ENCODE measurements around the gene NUDT5.

NUDT5 gene

DNA sequence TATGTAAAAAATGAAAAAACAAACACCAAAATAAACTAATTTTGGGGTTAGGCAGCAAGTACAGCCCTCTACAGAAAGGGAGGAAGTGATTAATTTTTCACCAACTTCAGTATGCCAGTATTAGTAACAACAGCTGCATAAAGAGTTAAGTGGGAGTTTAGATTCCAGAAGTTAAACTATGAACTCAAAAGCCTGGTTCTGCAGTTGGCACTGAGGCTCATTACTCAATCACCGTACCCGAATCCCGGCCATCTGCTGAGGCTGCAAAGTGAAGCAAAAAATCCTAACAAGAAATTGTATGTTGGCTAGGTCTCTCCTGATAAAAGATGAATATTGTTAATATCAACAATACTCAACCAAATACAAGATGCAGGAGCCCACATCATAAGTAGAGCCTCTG lies 4.0 kb downstream of the NUDT5 start:
- H3K4me2 ChIP-seq (ENCODE audit: low read depth, low read length, poor library complexity, severe bottlenecking), result no peak overlapping the region

DNA sequence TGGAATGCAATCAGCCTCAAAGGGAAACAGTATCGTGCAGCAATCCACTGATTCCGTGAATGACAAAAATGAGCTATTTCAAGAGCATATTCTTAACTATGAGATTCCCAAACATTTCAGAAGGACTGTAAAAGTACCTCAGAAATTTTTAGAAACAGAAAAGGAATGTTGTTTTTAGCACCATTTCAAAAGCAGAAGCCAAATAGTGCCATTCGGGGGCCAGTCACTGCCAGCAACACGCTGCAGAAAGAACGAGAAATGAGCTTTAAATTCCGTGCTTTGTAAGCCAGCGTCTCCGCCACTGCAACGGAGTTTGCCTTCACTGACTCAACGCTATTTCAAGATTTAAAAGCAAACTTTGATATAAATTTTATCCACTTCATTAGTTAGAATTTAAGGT lies 6.3 kb downstream of the NUDT5 start:
- Histone ChIP-seq H3F3A (ENCODE audit: low read depth) (no peaks in the 10 kb centered on the region), H3K79me2 (ENCODE audit: insufficient read depth, low read length) (peaks cover 56% of the 10 kb centered on the region), H3K4me3 (ENCODE audit: low read length, poor library complexity, severe bottlenecking) (no peak overlapping the region), H4K20me1 (ENCODE audit: insufficient read depth, low read length, poor library complexity, severe bottlenecking) (peaks cover 1% of the 10 kb centered on the region), H3K27me3 (ENCODE audit: insufficient read depth, low read length, poor library complexity, severe bottlenecking) (no peaks in the 10 kb centered on the region), H3K9me2 (replicated peaks; ENCODE audit: low read depth, low read length) (no peaks in the 10 kb centered on the region), H3K4me2 (ENCODE audit: low read depth, low read length, poor library complexity, severe bottlenecking) (no peak overlapping the region), H3K4me1 (ENCODE audit: insufficient read depth, low read length, poor library complexity, severe bottlenecking) (peaks cover 22% of the 10 kb centered on the region), H2AFZ (ENCODE audit: low read length) (no peak overlapping the region), H3K9me3 (ENCODE audit: insufficient read depth, low read depth, low read length) (no peaks in the 10 kb centered on the region), H3K9ac (ENCODE audit: low read depth, low read length, poor library complexity, severe bottlenecking) (no peak overlapping the region), H3K36me3 (ENCODE audit: insufficient read depth, low read length) (peaks cover 15% of the 10 kb centered on the region; the same call in 1 of the 2 replicates)
- no peak for TF ChIP-seq EZH2phosphoT487 (IDR thresholded peaks at IDR 0.05; ENCODE audit: borderline replicate concordance)
- TF ChIP-seq, protein P1, sequence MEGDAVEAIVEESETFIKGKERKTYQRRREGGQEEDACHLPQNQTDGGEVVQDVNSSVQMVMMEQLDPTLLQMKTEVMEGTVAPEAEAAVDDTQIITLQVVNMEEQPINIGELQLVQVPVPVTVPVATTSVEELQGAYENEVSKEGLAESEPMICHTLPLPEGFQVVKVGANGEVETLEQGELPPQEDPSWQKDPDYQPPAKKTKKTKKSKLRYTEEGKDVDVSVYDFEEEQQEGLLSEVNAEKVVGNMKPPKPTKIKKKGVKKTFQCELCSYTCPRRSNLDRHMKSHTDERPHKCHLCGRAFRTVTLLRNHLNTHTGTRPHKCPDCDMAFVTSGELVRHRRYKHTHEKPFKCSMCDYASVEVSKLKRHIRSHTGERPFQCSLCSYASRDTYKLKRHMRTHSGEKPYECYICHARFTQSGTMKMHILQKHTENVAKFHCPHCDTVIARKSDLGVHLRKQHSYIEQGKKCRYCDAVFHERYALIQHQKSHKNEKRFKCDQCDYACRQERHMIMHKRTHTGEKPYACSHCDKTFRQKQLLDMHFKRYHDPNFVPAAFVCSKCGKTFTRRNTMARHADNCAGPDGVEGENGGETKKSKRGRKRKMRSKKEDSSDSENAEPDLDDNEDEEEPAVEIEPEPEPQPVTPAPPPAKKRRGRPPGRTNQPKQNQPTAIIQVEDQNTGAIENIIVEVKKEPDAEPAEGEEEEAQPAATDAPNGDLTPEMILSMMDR (conservative IDR thresholded peaks at IDR 0.05; ENCODE audit: low read length), result no peak

More for the DNA sequence above, 4.0 kb downstream of the NUDT5 start:
- H3K9me2 ChIP-seq (replicated peaks; ENCODE audit: low read depth, low read length), result no peaks in the 10 kb centered on the region
- peaks cover 74% of the 10 kb centered on the region for H3K79me2 ChIP-seq (ENCODE audit: insufficient read depth, low read length)
- H3K9me3 ChIP-seq (ENCODE audit: insufficient read depth, low read depth, low read length), result no peaks in the 10 kb centered on the region
- TF ChIP-seq, protein P1 (conservative IDR thresholded peaks at IDR 0.05; ENCODE audit: low read length), result no peak
- TF ChIP-seq EZH2phosphoT487 (IDR thresholded peaks at IDR 0.05; ENCODE audit: borderline replicate concordance), result no peak
- H3K36me3 ChIP-seq (ENCODE audit: insufficient read depth, low read length), result peaks cover 4% of the 10 kb centered on the region; the same call in 1 of the 2 replicates
- peaks cover 7% of the 10 kb centered on the region for H4K20me1 ChIP-seq (ENCODE audit: insufficient read depth, low read length, poor library complexity, severe bottlenecking)
- no peak overlapping the region for H2AFZ ChIP-seq (ENCODE audit: low read length)
- no peaks in the 10 kb centered on the region for H3K27me3 ChIP-seq (ENCODE audit: insufficient read depth, low read length, poor library complexity, severe bottlenecking)
- no peak overlapping the region for H3K4me3 ChIP-seq (ENCODE audit: low read length, poor library complexity, severe bottlenecking)
- peaks cover 23% of the 10 kb centered on the region for H3K4me1 ChIP-seq (ENCODE audit: insufficient read depth, low read length, poor library complexity, severe bottlenecking)
- H3F3A ChIP-seq (ENCODE audit: low read depth), result no peaks in the 10 kb centered on the region
- no peak overlapping the region for H3K9ac ChIP-seq (ENCODE audit: low read depth, low read length, poor library complexity, severe bottlenecking)

DNA sequence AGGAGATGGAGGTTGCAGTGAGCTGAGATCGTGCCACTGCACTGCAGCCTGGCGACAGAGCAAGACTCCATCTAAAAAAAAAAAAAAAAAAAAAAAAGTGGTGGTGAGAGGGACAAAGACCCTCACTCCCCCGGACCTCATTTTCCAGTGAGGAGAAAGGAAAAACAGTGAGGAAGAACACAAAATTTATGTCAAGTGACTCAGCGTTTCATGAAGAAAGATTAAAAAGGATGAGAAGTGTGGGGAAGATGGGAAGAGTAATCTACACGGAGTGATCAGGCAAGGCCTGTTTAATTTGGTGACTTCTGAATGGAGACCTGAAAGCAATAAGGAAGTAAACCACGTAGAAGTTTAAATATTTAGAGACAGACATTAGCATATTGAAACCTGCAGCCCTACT lies 7.0 kb downstream of the NUDT5 start:
- H3K27me3 ChIP-seq (ENCODE audit: insufficient read depth, low read length, poor library complexity, severe bottlenecking), result no peaks in the 10 kb centered on the region
- no peaks in the 10 kb centered on the region for H3K9me3 ChIP-seq (ENCODE audit: insufficient read depth, low read depth, low read length)
- no peak overlapping the region for H3K9ac ChIP-seq (ENCODE audit: low read depth, low read length, poor library complexity, severe bottlenecking)
- peaks cover 48% of the 10 kb centered on the region for H3K79me2 ChIP-seq (ENCODE audit: insufficient read depth, low read length)
- TF ChIP-seq, protein P1 (conservative IDR thresholded peaks at IDR 0.05; ENCODE audit: low read length), result no peak
- no peak for TF ChIP-seq EZH2phosphoT487 (IDR thresholded peaks at IDR 0.05; ENCODE audit: borderline replicate concordance)
- no peaks in the 10 kb centered on the region for H4K20me1 ChIP-seq (ENCODE audit: insufficient read depth, low read length, poor library complexity, severe bottlenecking)
- H3K9me2 ChIP-seq (replicated peaks; ENCODE audit: low read depth, low read length), result no peaks in the 10 kb centered on the region
- no peak overlapping the region for H3K4me3 ChIP-seq (ENCODE audit: low read length, poor library complexity, severe bottlenecking)
- H2AFZ ChIP-seq (ENCODE audit: low read length), result no peak overlapping the region
- H3K36me3 ChIP-seq (ENCODE audit: insufficient read depth, low read length), result peaks cover 15% of the 10 kb centered on the region; the same call in 1 of the 2 replicates
- no peaks in the 10 kb centered on the region for H3F3A ChIP-seq (ENCODE audit: low read depth)
- no peak overlapping the region for H3K4me2 ChIP-seq (ENCODE audit: low read depth, low read length, poor library complexity, severe bottlenecking)
- H3K4me1 ChIP-seq (ENCODE audit: insufficient read depth, low read length, poor library complexity, severe bottlenecking), result peaks cover 16% of the 10 kb centered on the region
